Medulla oblongata (tissue), 1 donor: ENCODE data around the gene BORCS5.

ENCODE experiments used
- DNase-seq: peaks from one replicate; pipeline ENCODE4 v3.0.0-alpha.2; 2015; ENCODE audit errors: extremely low spot score

Gene BORCS5

DNA sequence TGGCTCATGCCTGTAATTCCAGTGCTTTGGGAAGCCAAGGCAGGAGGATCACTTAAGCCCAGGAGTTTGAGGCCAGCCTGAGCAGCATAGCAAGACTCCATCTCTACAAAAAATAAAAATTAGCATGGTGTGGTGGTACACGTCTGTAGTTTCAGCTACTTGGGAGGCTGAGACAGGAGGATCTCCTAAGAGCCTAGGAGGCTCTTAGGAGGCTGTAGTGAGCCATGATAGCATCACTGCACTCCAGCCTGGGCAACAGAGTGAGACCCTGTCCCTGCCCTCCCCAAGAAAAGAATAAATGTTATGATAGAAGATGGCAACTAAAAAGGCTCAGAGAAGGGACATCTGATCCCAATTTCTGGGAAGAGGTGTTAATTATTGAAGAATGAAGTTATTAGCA is 3.6 kb upstream of the BORCS5 start:
- DNase-seq: no peak

DNA sequence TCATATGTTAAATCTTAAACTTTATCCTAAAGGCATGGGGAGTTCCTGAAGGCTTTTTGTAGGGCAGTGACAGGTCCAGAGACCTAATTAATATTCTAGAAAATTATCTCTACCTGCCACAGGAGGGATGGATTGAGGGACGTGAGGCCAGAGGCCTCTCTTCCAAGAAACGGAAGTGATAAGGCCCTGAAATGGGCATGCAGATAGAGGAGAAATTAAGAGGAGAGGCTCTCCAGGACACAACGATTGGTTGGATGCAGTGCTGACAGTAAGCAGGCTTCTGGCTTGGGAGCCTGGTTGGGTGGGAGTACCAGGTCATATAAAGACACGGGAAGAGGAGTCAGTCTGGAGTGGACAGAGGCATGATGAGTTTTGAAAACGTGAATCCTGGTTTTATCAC is 3.1 kb upstream of the BORCS5 start:
- no peak for DNase-seq

GRCh38 chr12:12356467-12356895 is 397 bp upstream of the BORCS5 start:
- DNase-seq: no peak

- DNase-seq: peak; percentile 61
Measured at GRCh38 chr12:12357719-12358461, 1.0 kb downstream of the BORCS5 start.

GRCh38 chr12:12358528-12358927 is 1.6 kb downstream of the BORCS5 start:
- no peak for DNase-seq

- DNase-seq: no peak
Measured at GRCh38 chr12:12364787-12365445, 8.0 kb downstream of the BORCS5 start.

DNA sequence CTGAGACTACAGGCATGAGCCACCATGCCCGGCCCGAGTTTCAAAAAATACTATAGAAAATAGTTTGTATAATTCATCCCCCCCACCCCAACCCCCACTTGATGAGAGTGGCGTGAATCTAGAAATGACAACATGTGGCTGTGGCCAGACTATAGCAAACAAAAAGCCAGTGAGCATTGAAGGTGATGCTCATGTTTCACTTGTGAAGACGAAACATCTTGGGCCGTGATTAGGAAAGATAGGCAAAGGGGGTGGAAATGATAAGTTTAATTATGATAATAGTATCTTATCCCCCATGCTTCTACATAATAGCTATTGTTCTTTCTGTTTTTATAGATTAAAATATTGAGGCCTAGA is 8.5 kb downstream of the BORCS5 start:
- no peak for DNase-seq

- DNase-seq: peak; percentile 64
Measured at GRCh38 chr12:12365931-12366431, 9.1 kb downstream of the BORCS5 start.

DNA sequence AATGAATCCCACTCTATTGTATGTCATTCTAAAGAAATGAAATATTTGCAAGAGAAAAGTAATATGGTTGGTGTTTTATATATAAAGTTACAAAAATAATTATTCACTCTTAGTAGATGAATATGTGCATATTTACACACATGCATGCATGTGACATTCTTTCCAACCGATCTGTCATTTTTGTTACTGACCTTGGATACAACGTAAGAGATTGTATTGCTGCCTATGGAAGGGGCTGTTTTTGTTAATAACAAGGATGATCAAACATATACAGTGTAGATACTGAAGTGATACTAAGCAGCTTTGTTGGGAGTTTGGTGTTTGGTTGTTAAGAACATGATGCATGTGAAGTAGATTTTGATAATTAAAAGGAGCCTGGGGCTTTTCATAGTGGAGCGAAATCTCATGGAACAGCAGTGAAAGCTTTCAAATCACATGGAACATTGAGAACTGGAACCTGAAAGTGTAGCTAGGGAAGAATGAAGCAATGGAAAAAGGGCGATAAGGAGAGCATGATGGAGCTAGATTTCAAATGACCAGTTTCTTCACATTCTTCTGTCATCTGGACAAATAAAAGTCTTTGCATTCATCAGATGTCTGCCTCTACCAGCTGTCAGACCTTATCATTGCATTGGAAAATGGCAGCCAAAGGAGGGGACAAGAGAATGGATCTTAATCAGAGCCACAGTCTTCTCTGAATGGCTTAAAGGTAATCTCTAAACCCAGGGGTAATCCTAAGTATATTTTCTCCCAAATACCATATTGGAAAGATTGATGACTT is 10.0 kb downstream of the BORCS5 start:
- peak; percentile 28 for DNase-seq

DNA sequence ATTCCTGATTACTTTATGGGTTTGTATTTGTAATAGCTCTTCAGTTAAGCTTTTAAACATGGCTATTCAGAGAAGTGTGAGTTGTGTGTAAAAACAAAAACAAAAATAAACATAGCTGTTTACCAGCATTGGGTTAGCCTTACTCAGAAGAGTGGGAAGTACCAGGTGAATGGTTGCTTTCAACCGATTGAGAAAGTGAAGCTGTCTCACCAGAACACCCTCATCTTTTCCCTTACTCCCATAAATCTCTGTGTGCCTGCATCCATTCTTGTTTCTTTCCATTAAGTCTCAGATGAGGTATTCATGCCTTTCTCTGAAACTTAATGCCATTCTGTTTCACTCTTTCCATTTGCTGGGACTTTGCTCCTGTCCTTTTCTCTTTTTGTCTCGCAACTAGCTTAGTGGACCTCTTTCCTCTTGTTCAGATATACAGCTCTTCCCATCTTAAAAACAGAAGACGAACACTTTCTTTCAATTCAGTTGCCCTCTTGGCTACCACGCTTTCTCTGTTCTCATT is 10.7 kb downstream of the BORCS5 start:
- no peak for DNase-seq

- no peak for DNase-seq
Measured at GRCh38 chr12:12372946-12373722, 16.3 kb downstream of the BORCS5 start.

- DNase-seq: peak; percentile 89
Measured at GRCh38 chr12:12376646-12377448, 20.0 kb downstream of the BORCS5 start.

DNA sequence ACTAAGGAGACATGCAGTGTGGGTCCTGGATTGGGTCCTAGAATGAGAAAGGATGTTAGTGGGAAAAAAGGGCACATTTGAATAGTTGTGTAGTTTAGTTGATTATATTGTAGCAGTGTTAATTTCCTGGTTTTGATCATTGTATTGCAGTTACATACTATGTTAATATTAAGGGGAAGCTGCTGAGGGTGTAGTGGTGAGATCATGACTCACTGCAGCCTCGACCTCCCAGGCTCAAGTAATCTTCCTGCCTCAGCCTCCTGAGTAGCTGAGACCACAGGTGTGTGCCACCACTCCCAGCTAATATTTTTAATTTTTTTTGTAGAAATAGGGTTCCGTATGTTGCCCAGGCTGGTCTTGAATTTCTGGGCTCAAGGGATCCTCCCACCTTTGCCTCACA is 21.7 kb downstream of the BORCS5 start:
- DNase-seq: no peak

DNA sequence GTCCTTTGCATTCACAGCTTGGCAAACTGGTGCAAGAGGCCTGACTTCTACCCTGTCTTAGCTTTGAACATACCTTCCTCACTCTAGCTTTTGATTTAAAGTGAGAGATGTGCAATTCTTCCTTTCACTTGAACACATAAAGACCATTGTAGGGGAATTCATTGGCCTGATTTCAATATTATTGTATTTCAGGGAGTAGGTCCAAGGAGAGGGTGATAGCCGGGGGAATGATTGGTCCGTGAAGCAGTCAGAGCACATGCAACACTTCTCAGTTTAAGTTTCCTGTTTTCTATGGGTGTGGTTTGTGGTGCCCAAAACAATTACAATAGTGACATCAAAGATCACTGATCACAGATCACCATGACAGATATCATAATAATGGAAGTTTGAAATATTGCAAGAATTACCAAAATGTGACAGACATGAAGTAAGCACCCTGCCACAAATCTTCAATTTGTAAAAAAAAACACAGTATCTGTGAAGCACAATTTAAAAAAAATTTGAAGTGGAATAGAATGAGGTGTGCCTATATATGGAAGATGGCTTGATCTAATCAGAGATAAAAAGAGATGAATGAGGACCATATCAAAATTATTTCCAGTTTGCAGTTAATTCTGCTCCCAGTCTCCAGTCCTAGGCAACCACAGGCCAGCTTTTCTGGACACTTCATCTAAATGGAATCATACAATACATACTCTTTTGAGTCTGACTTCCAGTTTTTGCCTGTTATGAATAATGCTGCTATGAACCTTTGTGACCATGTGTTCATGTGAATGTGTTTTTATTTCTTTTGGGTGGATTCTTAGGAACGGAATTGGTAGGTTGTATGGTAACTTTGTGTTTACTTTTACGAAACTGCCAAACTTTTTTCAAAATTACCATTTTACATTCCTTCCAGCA is 23.2 kb downstream of the BORCS5 start:
- DNase-seq: peak; percentile 43

- DNase-seq: no peak
Measured at GRCh38 chr12:12380949-12381593, 24.2 kb downstream of the BORCS5 start.

DNA sequence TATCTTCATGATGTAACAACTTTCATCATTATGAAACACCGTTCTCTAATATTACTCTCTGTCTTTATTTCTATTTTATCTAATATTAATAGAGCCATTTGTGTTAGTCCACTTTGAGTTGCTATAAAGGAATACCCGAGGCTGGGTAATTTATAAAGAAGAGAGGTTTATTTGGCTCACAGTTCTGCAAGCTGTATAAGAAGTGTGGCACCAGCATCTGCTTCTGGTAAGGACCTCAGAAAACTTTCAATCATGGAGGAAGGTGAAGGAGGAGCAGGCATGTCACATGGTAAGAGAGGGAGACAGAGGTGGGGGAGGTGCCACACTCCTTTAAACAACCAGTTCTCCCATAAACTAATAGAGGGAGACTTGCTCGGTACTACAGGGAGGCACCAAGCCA is 25.1 kb downstream of the BORCS5 start:
- DNase-seq: no peak

GRCh38 chr12:12384571-12385340 is 27.9 kb downstream of the BORCS5 start:
- DNase-seq: peak; percentile 57

GRCh38 chr12:12387501-12387900 is 30.6 kb downstream of the BORCS5 start:
- no peak for DNase-seq
